ENCODE measurements around the gene CDC37L1. TPM values are rescaled to one million over a fixed set of nuclear protein-coding genes. Genes with fewer than 3 reads are reported as not detected.

The CDC37L1 gene
- total and polyA plus RNA-seq, 2 of the 8 experiments (the other 6 are each of a cell fraction or from before 2014, with no cell fraction given): 4.6 to 23.8 TPM

GRCh38 chr9:4709380-4709779, 30.0 kb downstream of the CDC37L1 start (continued):
- TF ChIP-seq KDM1A (IDR thresholded peaks at IDR 0.05; ENCODE audit: borderline replicate concordance, low read length) (no peak), RAD21 (IDR thresholded peaks at IDR 0.05 in 1 of 2, conservative IDR thresholded peaks at IDR 0.05 in 1 of 2; ENCODE audit: low read depth in 2 of 2, low read length in 2 of 2) (no peak), POU5F1 (IDR thresholded peaks at IDR 0.05; ENCODE audit: low read depth, low read length) (no peak)
